Retinal pigment epithelial cell (primary cell): ENCODE measurements around the gene CCDC61.

Source experiments
- DNase-seq: peaks from one replicate; pipeline ENCODE4 v3.0.0-alpha.2; 2010; ENCODE audit warnings: low read depth
- H3K4me3 ChIP-seq: 2 replicates; pipeline ENCODE4 v1.5.1; 2011; ENCODE audit warnings: mild to moderate bottlenecking, low read length, control low read depth, moderate library complexity
- TF ChIP-seq, protein P1 (sequence below): conservative IDR thresholded peaks from 2 replicates; pipeline ENCODE4 v1.5.1; 2011; ENCODE audit warnings: low read depth, low read length, control low read depth, inconsistent platforms

Gene CCDC61

GRCh38 chr19:46030812-46031550, 35.7 kb downstream of the CCDC61 start:
- DNase-seq = no peak
- TF ChIP-seq, protein P1, sequence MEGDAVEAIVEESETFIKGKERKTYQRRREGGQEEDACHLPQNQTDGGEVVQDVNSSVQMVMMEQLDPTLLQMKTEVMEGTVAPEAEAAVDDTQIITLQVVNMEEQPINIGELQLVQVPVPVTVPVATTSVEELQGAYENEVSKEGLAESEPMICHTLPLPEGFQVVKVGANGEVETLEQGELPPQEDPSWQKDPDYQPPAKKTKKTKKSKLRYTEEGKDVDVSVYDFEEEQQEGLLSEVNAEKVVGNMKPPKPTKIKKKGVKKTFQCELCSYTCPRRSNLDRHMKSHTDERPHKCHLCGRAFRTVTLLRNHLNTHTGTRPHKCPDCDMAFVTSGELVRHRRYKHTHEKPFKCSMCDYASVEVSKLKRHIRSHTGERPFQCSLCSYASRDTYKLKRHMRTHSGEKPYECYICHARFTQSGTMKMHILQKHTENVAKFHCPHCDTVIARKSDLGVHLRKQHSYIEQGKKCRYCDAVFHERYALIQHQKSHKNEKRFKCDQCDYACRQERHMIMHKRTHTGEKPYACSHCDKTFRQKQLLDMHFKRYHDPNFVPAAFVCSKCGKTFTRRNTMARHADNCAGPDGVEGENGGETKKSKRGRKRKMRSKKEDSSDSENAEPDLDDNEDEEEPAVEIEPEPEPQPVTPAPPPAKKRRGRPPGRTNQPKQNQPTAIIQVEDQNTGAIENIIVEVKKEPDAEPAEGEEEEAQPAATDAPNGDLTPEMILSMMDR = no peak
- H3K4me3 ChIP-seq = no peak overlapping the region

- no peak for DNase-seq
- TF ChIP-seq, protein P1 = no peak
- H3K4me3 ChIP-seq = no peak overlapping the region
These were observed 36.7 kb downstream of the CCDC61 start for GRCh38 chr19:46031781-46032596.

DNA sequence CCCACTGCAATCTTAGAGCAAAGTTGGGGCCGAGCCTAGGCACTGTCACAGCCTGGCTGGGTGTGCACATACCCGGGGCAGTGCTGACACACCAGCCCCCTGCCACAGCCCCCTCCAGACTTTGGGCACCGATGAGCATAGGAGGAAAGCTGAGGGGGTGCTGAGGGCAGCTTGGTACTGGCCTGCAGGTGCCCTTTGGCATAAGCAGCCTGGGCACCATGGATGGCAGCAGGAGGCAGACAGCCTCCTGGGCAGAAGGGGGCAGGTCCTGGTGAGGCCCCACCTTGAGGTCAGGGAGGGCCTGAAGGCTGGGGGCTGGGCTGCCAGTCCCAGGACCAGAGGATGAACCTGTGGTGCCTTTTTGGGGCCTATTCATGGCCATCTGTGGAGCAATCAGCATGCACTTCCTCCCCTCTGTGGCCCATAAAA, 37.3 kb downstream of the CCDC61 start:
- TF ChIP-seq, protein P1 = no peak
- H3K4me3 ChIP-seq = no peak overlapping the region
- DNase-seq = no peak

- TF ChIP-seq, protein P1 = no peak
- no peak overlapping the region for H3K4me3 ChIP-seq
- DNase-seq = no peak
These were observed 38.1 kb downstream of the CCDC61 start for GRCh38 chr19:46033401-46033800.

- no peak overlapping the region for H3K4me3 ChIP-seq
- no peak for DNase-seq
- TF ChIP-seq, protein P1 = no peak
These were observed 40.3 kb downstream of the CCDC61 start for GRCh38 chr19:46035546-46035945.

- no peak for DNase-seq
- TF ChIP-seq, protein P1 = no peak
- no peak overlapping the region for H3K4me3 ChIP-seq
These were observed 40.9 kb downstream of the CCDC61 start for GRCh38 chr19:46035986-46036743.
